ENCODE results near the gene ZNF274.

ZNF274 gene

GRCh38 chr19:58154679-58155648 lies 27.9 kb upstream of the ZNF274 start:
- Histone ChIP-seq H3K9ac (ENCODE audit: low read depth, low read length) (peak overlapping the region; percentile 82), H2AFZ (ENCODE audit: low read depth, low read length) (peak overlapping the region; percentile 94)

GRCh38 chr19:58157045-58157728 lies 25.7 kb upstream of the ZNF274 start:
- no peak for ATAC-seq (ENCODE audit: insufficient read depth, low read depth)
- Histone ChIP-seq H3K36me3 (ENCODE audit: insufficient read depth, low read length) (peaks cover 3% of the 10 kb centered on the region; the same call in 1 of the 2 replicates), H3K27me3 (ENCODE audit: insufficient read depth, low read length, poor library complexity) (no peaks in the 10 kb centered on the region)

More at GRCh38 chr19:58154679-58155648, 27.9 kb upstream of the ZNF274 start:
- Histone ChIP-seq H3K27ac (ENCODE audit: low read length) (peak overlapping the region; percentile 84), H3K4me2 (ENCODE audit: insufficient read depth, low read length) (peak overlapping the region; percentile 98), H3K9me3 (ENCODE audit: insufficient read depth, low read length, severe bottlenecking) (peaks cover 2% of the 10 kb centered on the region), H3K79me2 (ENCODE audit: insufficient read depth, low read length) (peaks cover 30% of the 10 kb centered on the region), H4K20me1 (ENCODE audit: insufficient read depth, low read length) (no peaks in the 10 kb centered on the region), H3K36me3 (ENCODE audit: insufficient read depth, low read length) (peaks cover 3% of the 10 kb centered on the region; the same call in 1 of the 2 replicates), H3K4me3 (ENCODE audit: low read depth in 1 of 2, low read length in 2 of 2) (peak overlapping the region; percentile 53 to 90), H3K4me1 (ENCODE audit: insufficient read depth, low read length) (peaks cover 35% of the 10 kb centered on the region), H3K27me3 (ENCODE audit: insufficient read depth, low read length, poor library complexity) (no peaks in the 10 kb centered on the region)
- ATAC-seq (ENCODE audit: insufficient read depth, low read depth) (peak; percentile 81), DNase-seq (peak; percentile 95)
- TF ChIP-seq, protein P1, sequence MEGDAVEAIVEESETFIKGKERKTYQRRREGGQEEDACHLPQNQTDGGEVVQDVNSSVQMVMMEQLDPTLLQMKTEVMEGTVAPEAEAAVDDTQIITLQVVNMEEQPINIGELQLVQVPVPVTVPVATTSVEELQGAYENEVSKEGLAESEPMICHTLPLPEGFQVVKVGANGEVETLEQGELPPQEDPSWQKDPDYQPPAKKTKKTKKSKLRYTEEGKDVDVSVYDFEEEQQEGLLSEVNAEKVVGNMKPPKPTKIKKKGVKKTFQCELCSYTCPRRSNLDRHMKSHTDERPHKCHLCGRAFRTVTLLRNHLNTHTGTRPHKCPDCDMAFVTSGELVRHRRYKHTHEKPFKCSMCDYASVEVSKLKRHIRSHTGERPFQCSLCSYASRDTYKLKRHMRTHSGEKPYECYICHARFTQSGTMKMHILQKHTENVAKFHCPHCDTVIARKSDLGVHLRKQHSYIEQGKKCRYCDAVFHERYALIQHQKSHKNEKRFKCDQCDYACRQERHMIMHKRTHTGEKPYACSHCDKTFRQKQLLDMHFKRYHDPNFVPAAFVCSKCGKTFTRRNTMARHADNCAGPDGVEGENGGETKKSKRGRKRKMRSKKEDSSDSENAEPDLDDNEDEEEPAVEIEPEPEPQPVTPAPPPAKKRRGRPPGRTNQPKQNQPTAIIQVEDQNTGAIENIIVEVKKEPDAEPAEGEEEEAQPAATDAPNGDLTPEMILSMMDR (IDR thresholded peaks at IDR 0.05; ENCODE audit: borderline replicate concordance, extremely low read depth, low read length, poor library complexity, severe bottlenecking): peak; percentile 99
- no peak for TF ChIP-seq EZH2 (IDR thresholded peaks at IDR 0.05; ENCODE audit: borderline replicate concordance, low read depth, low read length, severe bottlenecking)

GRCh38 chr19:58166268-58166667 lies 16.6 kb upstream of the ZNF274 start:
- Histone ChIP-seq H3K4me3 (ENCODE audit: low read depth in 1 of 2, low read length in 2 of 2) (no peak overlapping the region), H3K4me2 (ENCODE audit: insufficient read depth, low read length) (no peak overlapping the region), H4K20me1 (ENCODE audit: insufficient read depth, low read length) (no peaks in the 10 kb centered on the region), H3K9ac (ENCODE audit: low read depth, low read length) (no peak overlapping the region), H2AFZ (ENCODE audit: low read depth, low read length) (no peak overlapping the region), H3K79me2 (ENCODE audit: insufficient read depth, low read length) (no peaks in the 10 kb centered on the region), H3K36me3 (ENCODE audit: insufficient read depth, low read length) (no peaks in the 10 kb centered on the region), H3K27ac (ENCODE audit: low read length) (no peak overlapping the region), H3K9me3 (ENCODE audit: insufficient read depth, low read length, severe bottlenecking) (peaks cover 30% of the 10 kb centered on the region), H3K4me1 (ENCODE audit: insufficient read depth, low read length) (no peaks in the 10 kb centered on the region), H3K27me3 (ENCODE audit: insufficient read depth, low read length, poor library complexity) (no peaks in the 10 kb centered on the region)
- ATAC-seq (ENCODE audit: insufficient read depth, low read depth) (no peak), DNase-seq (no peak)
- TF ChIP-seq EZH2 (IDR thresholded peaks at IDR 0.05; ENCODE audit: borderline replicate concordance, low read depth, low read length, severe bottlenecking): no peak
- TF ChIP-seq, protein P1 (IDR thresholded peaks at IDR 0.05; ENCODE audit: borderline replicate concordance, extremely low read depth, low read length, poor library complexity, severe bottlenecking): no peak

More at GRCh38 chr19:58157045-58157728, 25.7 kb upstream of the ZNF274 start:
- DNase-seq: no peak
- Histone ChIP-seq H4K20me1 (ENCODE audit: insufficient read depth, low read length) (no peaks in the 10 kb centered on the region), H3K4me3 (ENCODE audit: low read depth in 1 of 2, low read length in 2 of 2) (no peak overlapping the region), H3K79me2 (ENCODE audit: insufficient read depth, low read length) (peaks cover 17% of the 10 kb centered on the region), H3K4me2 (ENCODE audit: insufficient read depth, low read length) (no peak overlapping the region), H3K4me1 (ENCODE audit: insufficient read depth, low read length) (peaks cover 23% of the 10 kb centered on the region), H3K9me3 (ENCODE audit: insufficient read depth, low read length, severe bottlenecking) (peaks cover 2% of the 10 kb centered on the region), H3K9ac (ENCODE audit: low read depth, low read length) (no peak overlapping the region), H3K27ac (ENCODE audit: low read length) (no peak overlapping the region), H2AFZ (ENCODE audit: low read depth, low read length) (no peak overlapping the region)
- no peak for TF ChIP-seq EZH2 (IDR thresholded peaks at IDR 0.05; ENCODE audit: borderline replicate concordance, low read depth, low read length, severe bottlenecking)
- TF ChIP-seq, protein P1 (IDR thresholded peaks at IDR 0.05; ENCODE audit: borderline replicate concordance, extremely low read depth, low read length, poor library complexity, severe bottlenecking): no peak
